Loucy (cell line): ENCODE data around the gene ENTR1.

Source experiments
- H2AFZ ChIP-seq: fragments of 200-600 bp; sonication (generic); 2 replicates; pipeline ENCODE4 v1.6.0; 2016; ENCODE audit warnings: antibody characterized with exemption, mild to moderate bottlenecking, low read length, moderate library complexity
- H3F3A ChIP-seq: fragments of 200-600 bp; 2 replicates; pipeline ENCODE4 v1.6.0; 2016; ENCODE audit warnings: antibody characterized with exemption, low read depth, mild to moderate bottlenecking
- H3K27me3 ChIP-seq: fragments of 200-600 bp; sonication (generic); 2 replicates; pipeline ENCODE4 v1.6.1; 2014; ENCODE audit warnings: low read length, mild to moderate bottlenecking; ENCODE audit not compliant: insufficient read depth, poor library complexity, severe bottlenecking
- H3K36me3 ChIP-seq: fragments of 200-600 bp; sonication (generic); 2 replicates; pipeline ENCODE4 v1.6.1; 2016; ENCODE audit warnings: low read length; ENCODE audit not compliant: insufficient read depth
- H3K4me1 ChIP-seq: fragments of 200-600 bp; sonication (generic); 2 replicates; pipeline ENCODE4 v1.5.1; 2014; ENCODE audit warnings: low read length, mild to moderate bottlenecking; ENCODE audit not compliant: insufficient read depth, poor library complexity, severe bottlenecking
- H3K4me2 ChIP-seq: fragments of 200-600 bp; sonication (generic); 2 replicates; pipeline ENCODE4 v1.6.0; 2014; ENCODE audit warnings: antibody characterized with exemption, low read length, low read depth, mild to moderate bottlenecking; ENCODE audit not compliant: poor library complexity, severe bottlenecking
- H3K4me3 ChIP-seq: fragments of 200-600 bp; sonication (generic); 2 replicates; pipeline ENCODE4 v1.5.1; 2014; ENCODE audit warnings: low read length, mild to moderate bottlenecking, mixed read lengths; ENCODE audit not compliant: poor library complexity, severe bottlenecking
- H3K79me2 ChIP-seq: fragments of 200-600 bp; sonication (generic); 2 replicates; pipeline ENCODE4 v1.6.1; 2014; ENCODE audit warnings: low read length; ENCODE audit not compliant: insufficient read depth
- H3K9ac ChIP-seq: fragments of 200-600 bp; sonication (generic); 2 replicates; pipeline ENCODE4 v1.6.0; 2014; ENCODE audit warnings: mild to moderate bottlenecking, low read depth, low read length, moderate library complexity; ENCODE audit not compliant: poor library complexity, severe bottlenecking
- H3K9me2 ChIP-seq: fragments of 200-600 bp; sonication (generic); replicated peaks from 2 replicates; pipeline ENCODE4 v1.6.1; 2016; ENCODE audit warnings: low read depth, low read length, mixed read lengths
- H3K9me3 ChIP-seq: fragments of 200-600 bp; sonication (generic); 2 replicates; pipeline ENCODE4 v1.6.1; 2014; ENCODE audit warnings: mild to moderate bottlenecking, antibody characterized with exemption, low read length, low read depth; ENCODE audit not compliant: insufficient read depth
- H4K20me1 ChIP-seq: fragments of 200-600 bp; sonication (generic); 2 replicates; pipeline ENCODE4 v1.6.0; 2014; ENCODE audit warnings: antibody characterized with exemption, low read length, mild to moderate bottlenecking; ENCODE audit not compliant: insufficient read depth, poor library complexity, severe bottlenecking
- CTCF ChIP-seq: fragments of 200-600 bp; sonication (generic); conservative IDR thresholded peaks from 2 replicates; pipeline ENCODE4 v1.5.1; 2014; ENCODE audit warnings: mild to moderate bottlenecking, antibody characterized with exemption, low read length
- EZH2phosphoT487 ChIP-seq: fragments of 200-600 bp; IDR thresholded peaks from 2 replicates; pipeline ENCODE4 v1.6.1; 2018; ENCODE audit warnings: antibody characterized with exemption, mild to moderate bottlenecking, moderate library complexity, borderline replicate concordance

The ENTR1 gene

GRCh38 chr9:136353757-136354488 lies 56.5 kb downstream of the ENTR1 start:
- TF ChIP-seq EZH2phosphoT487 (no peak), CTCF (no peak)
- Histone ChIP-seq H3K4me3 (no peak overlapping the region), H3K9me3 (no peaks in the 10 kb centered on the region), H3K4me1 (no peaks in the 10 kb centered on the region), H3K79me2 (no peaks in the 10 kb centered on the region), H3K27me3 (no peaks in the 10 kb centered on the region), H3F3A (no peaks in the 10 kb centered on the region), H3K9me2 (no peaks in the 10 kb centered on the region), H3K36me3 (no peaks in the 10 kb centered on the region), H2AFZ (no peak overlapping the region), H4K20me1 (no peaks in the 10 kb centered on the region), H3K9ac (no peak overlapping the region), H3K4me2 (no peak overlapping the region)

- H2AFZ ChIP-seq: no peak overlapping the region
- H3K79me2 ChIP-seq: no peaks in the 10 kb centered on the region
- no peaks in the 10 kb centered on the region for H3K36me3 ChIP-seq
- H3K9me3 ChIP-seq: no peaks in the 10 kb centered on the region
- H3K9ac ChIP-seq: no peak overlapping the region
- no peaks in the 10 kb centered on the region for H3K4me1 ChIP-seq
- no peak overlapping the region for H3K4me2 ChIP-seq
- H3K9me2 ChIP-seq: no peaks in the 10 kb centered on the region
- H3K27me3 ChIP-seq: no peaks in the 10 kb centered on the region
- H3K4me3 ChIP-seq: no peak overlapping the region
- no peaks in the 10 kb centered on the region for H4K20me1 ChIP-seq
- no peaks in the 10 kb centered on the region for H3F3A ChIP-seq
- TF ChIP-seq EZH2phosphoT487 (no peak), CTCF (no peak)
Measured at GRCh38 chr9:136353088-136353487, 57.3 kb downstream of the ENTR1 start.

GRCh38 chr9:136352682-136353081 lies 57.7 kb downstream of the ENTR1 start:
- Histone ChIP-seq H3K79me2 (no peaks in the 10 kb centered on the region), H4K20me1 (no peaks in the 10 kb centered on the region), H3K9ac (no peak overlapping the region), H3K36me3 (no peaks in the 10 kb centered on the region), H3F3A (no peaks in the 10 kb centered on the region), H2AFZ (no peak overlapping the region), H3K4me2 (no peak overlapping the region), H3K9me3 (no peaks in the 10 kb centered on the region), H3K4me1 (no peaks in the 10 kb centered on the region), H3K9me2 (no peaks in the 10 kb centered on the region), H3K27me3 (no peaks in the 10 kb centered on the region), H3K4me3 (no peak overlapping the region)
- TF ChIP-seq EZH2phosphoT487: no peak
- no peak for TF ChIP-seq CTCF
